ENCODE results near the gene ZNF790.

Gene ZNF790

GRCh38 chr19:36771261-36772231, 66.6 kb downstream of the ZNF790 start:
- DNase-seq, result no peak

All from NCI-H1092 (cell line).